K562 (cell line): ENCODE results near the gene TCEANC. TPM values are rescaled to one million over a fixed set of nuclear protein-coding genes. Genes with fewer than 3 reads are reported as not detected.
"Not testable (repeated sequence)": the region's sequence is repeated elsewhere in the genome, so short reads cannot be mapped to it uniquely, and the experiment has no call there.

Source experiments
- ATAC-seq: fragments of 200-7000 bp; cut with Tn5 transposase; 3 replicates; pipeline ENCODE4 v1.9.1; 2020; ENCODE audit warnings: moderate library complexity
- BruUV-seq: library from RNA; stranded (reverse); fragments of 400-500 nt; replicated peaks from 2 replicates; lab custom pipeline; 2021; lab: Mats Ljungman, UMichigan
- CTCF ChIA-PET: fragments of 300-600 bp; formaldehyde crosslinking; extraction: SDS; loops from one replicate; lab custom pipeline; 2021; ENCODE audit warnings: low intra/inter-chr PET ratio; lab: Yijun Ruan, JAX
- POLR2A ChIA-PET: fragments of 300-600, 350-650 bp; sonication (Branson Sonifier 250); formaldehyde crosslinking; extraction: SDS; loops from one replicate; lab custom pipeline; 2021; ENCODE audit warnings: antibody characterized with exemption, inconsistent platforms; lab: Yijun Ruan, JAX
- DNase-seq, 4 experiments: peaks; one replicate each; pipeline versions ENCODE4 v3.0.0 to v3.0.0-alpha.2; 2011 to 2018; ENCODE audit warnings: low spot score in 3 of 4, mixed read lengths in 3 of 4; ENCODE audit errors: extremely low read depth in 1 of 4
- FAIRE-seq: peaks from 2 replicates; lab custom pipeline; 2011; peaks lifted over from hg19 to GRCh38; lab: Jason Lieb, UNC
- H2AFZ ChIP-seq: 2 replicates; pipeline ENCODE4 v1.6.0; 2011; ENCODE audit warnings: low read depth, low read length, control low read depth, inconsistent platforms
- H3K27ac ChIP-seq: fragments of 200-600 bp; 3 replicates; pipeline ENCODE4 v1.8.0; 2011; ENCODE audit warnings: low read depth, mild to moderate bottlenecking, control low read depth, inconsistent platforms, low read length, moderate library complexity, mixed read lengths; ENCODE audit errors: extremely low read depth
- H3K27me3 ChIP-seq, 2 experiments: fragments of 300-600 bp in 1 of 2; 2 replicates in 1 of 2; 3 replicates in 1 of 2; pipeline versions ENCODE4 v1.6.0 to v1.8.0; 2011; ENCODE audit warnings: inconsistent platforms in 2 of 2, low read length in 2 of 2, mild to moderate bottlenecking in 1 of 2, mixed read lengths in 1 of 2, moderate library complexity in 1 of 2; ENCODE audit not compliant: control insufficient read depth in 2 of 2, insufficient read depth in 2 of 2
- H3K36me3 ChIP-seq: fragments of 300-600 bp; 3 replicates; pipeline ENCODE4 v1.8.0; 2011; ENCODE audit warnings: mild to moderate bottlenecking, low read length, inconsistent platforms; ENCODE audit not compliant: control insufficient read depth, insufficient read depth
- H3K4me1 ChIP-seq, 2 experiments: fragments of 200-600 bp in 1 of 2; replicated peaks in 1 of 2; 2 replicates in 1 of 2; 3 replicates in 1 of 2; pipeline versions ENCODE4 v1.5.1 to v1.8.0; 2011; ENCODE audit warnings: inconsistent platforms in 2 of 2, low read length in 2 of 2, mild to moderate bottlenecking in 1 of 2, mixed read lengths in 1 of 2, moderate library complexity in 1 of 2; ENCODE audit not compliant: control insufficient read depth in 2 of 2, insufficient read depth in 2 of 2
- H3K4me2 ChIP-seq: 2 replicates; pipeline ENCODE4 v1.6.1; 2011; ENCODE audit warnings: low read length, control low read depth, inconsistent platforms, mixed read lengths; ENCODE audit not compliant: insufficient read depth
- H3K4me3 ChIP-seq: fragments of 200-600 bp; sonication (generic), shearing (Covaris generic); 2 replicates; pipeline ENCODE4 v1.5.1; 2016; ENCODE audit warnings: control low read depth, inconsistent platforms
- H3K79me2 ChIP-seq: fragments of 200-600 bp; 3 replicates; pipeline ENCODE4 v1.8.0; 2011; ENCODE audit warnings: low read length, inconsistent platforms; ENCODE audit not compliant: control insufficient read depth, insufficient read depth
- H3K9ac ChIP-seq, 2 experiments: 2 replicates each; pipeline versions ENCODE4 v1.6.0 to v1.6.1; 2011; ENCODE audit warnings: low read depth in 2 of 2, low read length in 2 of 2, control low read depth in 1 of 2, inconsistent platforms in 1 of 2, mild to moderate bottlenecking in 1 of 2, mixed read lengths in 1 of 2; ENCODE audit not compliant: insufficient read depth in 1 of 2
- H3K9me1 ChIP-seq: one replicate; pipeline ENCODE4 v1.6.0; 2011; ENCODE audit warnings: inconsistent platforms, mild to moderate bottlenecking, low read length, moderate library complexity; ENCODE audit not compliant: control insufficient read depth, insufficient read depth
- H3K9me3 ChIP-seq: replicated peaks from 2 replicates; pipeline ENCODE4 v1.5.1; 2011; ENCODE audit warnings: low read depth, low read length, inconsistent platforms; ENCODE audit not compliant: control insufficient read depth, insufficient read depth
- H4K20me1 ChIP-seq: replicated peaks from 2 replicates; pipeline ENCODE4 v1.6.1; 2011; ENCODE audit warnings: low read length, inconsistent platforms, mixed read lengths; ENCODE audit not compliant: control insufficient read depth, insufficient read depth
- E2F5 ChIP-seq: sonication (generic); formaldehyde crosslinking; IDR thresholded peaks from 2 replicates; pipeline ENCODE4 v1.8.0; 2022; ENCODE audit warnings: mild to moderate bottlenecking, missing genetic modification reagents
- MEF2D ChIP-seq: conservative IDR thresholded peaks from 2 replicates; pipeline ENCODE4 v1.6.1; 2016; ENCODE audit warnings: low read depth, missing genetic modification characterization, missing compliant biosample characterization
- MLX ChIP-seq, 2 experiments: fragments of 450-650 bp in 1 of 2; sonication (generic) in 1 of 2; formaldehyde crosslinking; conservative IDR thresholded peaks; 2 replicates each; pipeline versions ENCODE4 v1.4.0 to v1.8.1; 2020 to 2022; ENCODE audit warnings: mild to moderate bottlenecking in 1 of 2, missing genetic modification reagents in 1 of 2
- NONO ChIP-seq, 2 experiments: fragments of 200-400 bp in 1 of 2; fragments of 450-650 bp in 1 of 2; formaldehyde crosslinking in 1 of 2; IDR thresholded peaks; 2 replicates each; pipeline ENCODE4 v1.6.1; 2017; ENCODE audit warnings: low read depth in 2 of 2, mild to moderate bottlenecking in 2 of 2, moderate library complexity in 2 of 2, low read length in 1 of 2
- POLR2G ChIP-seq: fragments of 200-400 bp; formaldehyde crosslinking; IDR thresholded peaks from 2 replicates; pipeline ENCODE4 v1.6.1; 2017; ENCODE audit warnings: low read depth, mild to moderate bottlenecking, antibody characterized with exemption, low read length, moderate library complexity
- SMARCA4 ChIP-seq: fragments of 450-650 bp; IDR thresholded peaks from 2 replicates; pipeline ENCODE4 v1.6.1; 2016
- SNIP1 ChIP-seq: fragments of 450-650 bp; IDR thresholded peaks from 2 replicates; pipeline ENCODE4 v1.7.1; 2017; ENCODE audit warnings: low read depth, mild to moderate bottlenecking
- TCF7 ChIP-seq: sonication (generic); IDR thresholded peaks from 2 replicates; pipeline ENCODE4 v1.6.1; 2016; ENCODE audit warnings: antibody characterized with exemption, borderline replicate concordance
- TEAD1 ChIP-seq, 2 experiments: fragments of 450-650 bp in 1 of 2; sonication (generic) in 1 of 2; formaldehyde crosslinking; IDR thresholded peaks; 2 replicates each; pipeline versions ENCODE4 v1.4.0 to v1.8.0; 2020 to 2022; ENCODE audit warnings: mild to moderate bottlenecking in 2 of 2, missing genetic modification reagents in 1 of 2
- ZHX1 ChIP-seq: fragments of 150-350 bp; conservative IDR thresholded peaks from 2 replicates; pipeline ENCODE4 v1.6.1; 2014; ENCODE audit warnings: low read length
- ZNF436 ChIP-seq: fragments of 250-450, 450-650 bp; sonication (Bioruptor Pico); formaldehyde crosslinking; IDR thresholded peaks from 2 replicates; pipeline ENCODE4 v1.7.0; 2020; ENCODE audit warnings: mild to moderate bottlenecking
- WGBS: fragments of 100-300 bp; shearing (Covaris generic); methylation state at CpG from one replicate; pipeline ENCODE4 v1.1.6; 2016; ENCODE audit warnings: low coverage, mixed read lengths; ENCODE audit not compliant: insufficient coverage; ENCODE audit errors: missing lambda C conversion rate; 5-methylcytosine and 5-hydroxymethylcytosine counted together
- in situ Hi-C: fragments of 300-500 bp; cut with MboI; formaldehyde crosslinking; loops from 4 replicates; pipeline ENCODE4 v1.15.0; 2018; ENCODE audit warnings: inconsistent platforms, mixed read lengths
- intact Hi-C: fragments of 100-400 bp; cut with micrococcal nuclease; formaldehyde crosslinking; loops from 2 replicates; pipeline ENCODE4 v1.14.2; 2022
- polyA plus RNA-seq, 8 experiments: library from polyadenylated mRNA; depleted of rRNA in 4 of 8; stranded (reverse) in 5 of 8; unstranded in 3 of 8; fragments of >200 nt; fragmentation: Nextera tagmentation in 2 of 8; fragmentation: Illumina TruSeq in 1 of 8; extraction: Ambion mirVana in 2 of 8; extraction: Trizol in 1 of 8; gene quantifications; 2 replicates each; pipeline versions ENCODE4 v1.2.1 to v1.2.3, GENCODE V29; 2011 to 2014; ENCODE audit warnings: inconsistent platforms in 1 of 8, missing spikeins in 1 of 8
- total RNA-seq, 7 experiments: library from RNA; depleted of rRNA in 6 of 7; stranded (reverse); fragments of >200 nt in 6 of 7; fragmentation: Illumina TruSeq in 2 of 7; extraction: Trizol in 2 of 7; gene quantifications; 2 replicates each; pipeline versions ENCODE4 v1.2.1 to v1.2.3, GENCODE V29; 2011 to 2021; ENCODE audit warnings: low replicate concordance in 1 of 7

TCEANC gene
- total and polyA plus RNA-seq, 9 of the 15 experiments (the other 6 are each of a cell fraction or from before 2014, with no cell fraction given), result 1.2 to 2.8 (median 2.0) TPM

DNA sequence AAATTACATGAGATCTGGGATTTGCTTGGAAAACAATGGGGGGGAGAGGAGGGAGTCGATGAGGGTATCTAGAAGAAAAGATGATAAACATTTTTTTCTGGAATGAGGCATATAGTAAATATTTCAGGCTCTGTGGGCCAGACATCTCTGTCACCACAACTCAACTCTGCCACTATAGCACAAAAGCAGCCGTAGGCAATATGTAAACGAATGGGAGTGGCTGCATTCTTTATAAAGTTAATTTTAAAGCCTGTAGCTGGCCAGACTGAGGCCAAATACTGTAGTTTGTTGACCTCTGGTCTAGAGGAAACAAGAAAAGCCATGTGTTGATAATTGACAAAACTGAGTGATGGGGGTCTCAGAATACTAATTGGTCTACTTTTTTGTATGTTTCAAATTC is 14.1 kb upstream of the TCEANC start:
- H3K27me3 ChIP-seq, result no peaks in the 10 kb centered on the region
- TF ChIP-seq NONO (IDR thresholded peaks at IDR 0.05; ENCODE audit: low read depth in 2 of 2, low read length in 1 of 2), result no peak
- no peak for TF ChIP-seq MLX (CRISPR knock-in tag; conservative IDR thresholded peaks at IDR 0.05)
- TF ChIP-seq SNIP1, result no peak
- TF ChIP-seq MEF2D (tag), result no peak
- no peak for TF ChIP-seq TEAD1 (CRISPR knock-in tag; IDR thresholded peaks at IDR 0.05)
- no peak for TF ChIP-seq ZHX1
- no peak for TF ChIP-seq ZNF436 (CRISPR knock-in tag)
- no peak for TF ChIP-seq E2F5 (CRISPR knock-in tag)
- no peak for TF ChIP-seq POLR2G
- no peak for TF ChIP-seq TCF7
- no peak for TF ChIP-seq SMARCA4
- TF ChIP-seq, all 486 proteins: peak for 0
- 17% methylated on average over 2 of the region's 3 CpGs for WGBS
- H4K20me1 ChIP-seq, result no peaks in the 10 kb centered on the region
- no peak overlapping the region for H3K9ac ChIP-seq
- CTCF ChIA-PET, result no interaction called here
- in situ Hi-C loops (loop anchor here (5.0 kb wide), 1 partner anchor 122 kb away; no protein-coding TSS in a partner anchor), intact Hi-C loops (no loop called here)
- no peak overlapping the region for H3K4me3 ChIP-seq
- H3K79me2 ChIP-seq, result no peaks in the 10 kb centered on the region
- no peaks in the 10 kb centered on the region for H3K4me1 ChIP-seq
- peaks cover 2% of the 10 kb centered on the region; the same call in 1 of the 2 replicates for H3K9me3 ChIP-seq
- no peak overlapping the region for H3K4me2 ChIP-seq
- H3K9me1 ChIP-seq, result no peaks in the 10 kb centered on the region
- H3K27ac ChIP-seq, result no peak overlapping the region
- FAIRE-seq (no peak), ATAC-seq (no peak), DNase-seq (no peak)
- H3K36me3 ChIP-seq, result no peaks in the 10 kb centered on the region
- POLR2A ChIA-PET, result no interaction called here
- no TSS peak for BruUV-seq
- H2AFZ ChIP-seq, result no peak overlapping the region

- in situ Hi-C loops, H3K9ac ChIP-seq, H3K4me3 ChIP-seq, H3K27me3 ChIP-seq, H3K4me2 ChIP-seq, H2AFZ ChIP-seq, H3K79me2 ChIP-seq, H3K9me3 ChIP-seq, DNase-seq, BruUV-seq, H3K27ac ChIP-seq, H4K20me1 ChIP-seq, H3K36me3 ChIP-seq, H3K9me1 ChIP-seq, CTCF ChIA-PET, POLR2A ChIA-PET, ATAC-seq, FAIRE-seq: not testable (repeated sequence)
- intact Hi-C loops, result loop anchor here (10.0 kb wide), 1 partner anchor 687 kb away; no protein-coding TSS in a partner anchor
- 0% methylated on average over 1 of the region's 4 CpGs for WGBS
- peaks cover 1 to 12% of the 10 kb centered on the region in 2 experiments; a peak in 3 of 5 replicates for H3K4me1 ChIP-seq
Observed at GRCh38 chrX:13641684-13642083, 11.3 kb upstream of the TCEANC start.
